K562 (cell line): Measurements from ENCODE around the gene TMEM161B. TPM values are rescaled to one million over a fixed set of nuclear protein-coding genes. Genes with fewer than 3 reads are reported as not detected.

Experiments
- ATAC-seq: fragments of 200-7000 bp; cut with Tn5 transposase; 3 replicates; pipeline ENCODE4 v1.9.1; 2020; ENCODE audit warnings: moderate library complexity
- BruUV-seq: library from RNA; stranded (reverse); fragments of 400-500 nt; replicated peaks from 2 replicates; lab custom pipeline; 2021; lab: Mats Ljungman, UMichigan
- CTCF ChIA-PET: fragments of 300-600 bp; formaldehyde crosslinking; extraction: SDS; loops from one replicate; lab custom pipeline; 2021; ENCODE audit warnings: low intra/inter-chr PET ratio; lab: Yijun Ruan, JAX
- POLR2A ChIA-PET: fragments of 300-600, 350-650 bp; sonication (Branson Sonifier 250); formaldehyde crosslinking; extraction: SDS; loops from one replicate; lab custom pipeline; 2021; ENCODE audit warnings: antibody characterized with exemption, inconsistent platforms; lab: Yijun Ruan, JAX
- DNase-seq, 4 experiments: peaks; one replicate each; pipeline versions ENCODE4 v3.0.0 to v3.0.0-alpha.2; 2011 to 2018; ENCODE audit warnings: low spot score in 3 of 4, mixed read lengths in 3 of 4; ENCODE audit errors: extremely low read depth in 1 of 4
- FAIRE-seq: peaks from 2 replicates; lab custom pipeline; 2011; peaks lifted over from hg19 to GRCh38; lab: Jason Lieb, UNC
- H2AFZ ChIP-seq: 2 replicates; pipeline ENCODE4 v1.6.0; 2011; ENCODE audit warnings: low read depth, low read length, control low read depth, inconsistent platforms
- H3K27ac ChIP-seq: fragments of 200-600 bp; 3 replicates; pipeline ENCODE4 v1.8.0; 2011; ENCODE audit warnings: low read depth, mild to moderate bottlenecking, control low read depth, inconsistent platforms, low read length, moderate library complexity, mixed read lengths; ENCODE audit errors: extremely low read depth
- H3K27me3 ChIP-seq, 2 experiments: fragments of 300-600 bp in 1 of 2; 2 replicates in 1 of 2; 3 replicates in 1 of 2; pipeline versions ENCODE4 v1.6.0 to v1.8.0; 2011; ENCODE audit warnings: inconsistent platforms in 2 of 2, low read length in 2 of 2, mild to moderate bottlenecking in 1 of 2, mixed read lengths in 1 of 2, moderate library complexity in 1 of 2; ENCODE audit not compliant: control insufficient read depth in 2 of 2, insufficient read depth in 2 of 2
- H3K36me3 ChIP-seq: fragments of 300-600 bp; 3 replicates; pipeline ENCODE4 v1.8.0; 2011; ENCODE audit warnings: mild to moderate bottlenecking, low read length, inconsistent platforms; ENCODE audit not compliant: control insufficient read depth, insufficient read depth
- H3K4me1 ChIP-seq, 2 experiments: fragments of 200-600 bp in 1 of 2; replicated peaks in 1 of 2; 2 replicates in 1 of 2; 3 replicates in 1 of 2; pipeline versions ENCODE4 v1.5.1 to v1.8.0; 2011; ENCODE audit warnings: inconsistent platforms in 2 of 2, low read length in 2 of 2, mild to moderate bottlenecking in 1 of 2, mixed read lengths in 1 of 2, moderate library complexity in 1 of 2; ENCODE audit not compliant: control insufficient read depth in 2 of 2, insufficient read depth in 2 of 2
- H3K4me2 ChIP-seq: 2 replicates; pipeline ENCODE4 v1.6.1; 2011; ENCODE audit warnings: low read length, control low read depth, inconsistent platforms, mixed read lengths; ENCODE audit not compliant: insufficient read depth
- H3K4me3 ChIP-seq: fragments of 200-600 bp; sonication (generic), shearing (Covaris generic); 2 replicates; pipeline ENCODE4 v1.5.1; 2016; ENCODE audit warnings: control low read depth, inconsistent platforms
- H3K79me2 ChIP-seq: fragments of 200-600 bp; 3 replicates; pipeline ENCODE4 v1.8.0; 2011; ENCODE audit warnings: low read length, inconsistent platforms; ENCODE audit not compliant: control insufficient read depth, insufficient read depth
- H3K9ac ChIP-seq, 2 experiments: 2 replicates each; pipeline versions ENCODE4 v1.6.0 to v1.6.1; 2011; ENCODE audit warnings: low read depth in 2 of 2, low read length in 2 of 2, control low read depth in 1 of 2, inconsistent platforms in 1 of 2, mild to moderate bottlenecking in 1 of 2, mixed read lengths in 1 of 2; ENCODE audit not compliant: insufficient read depth in 1 of 2
- H3K9me1 ChIP-seq: one replicate; pipeline ENCODE4 v1.6.0; 2011; ENCODE audit warnings: inconsistent platforms, mild to moderate bottlenecking, low read length, moderate library complexity; ENCODE audit not compliant: control insufficient read depth, insufficient read depth
- H3K9me3 ChIP-seq: replicated peaks from 2 replicates; pipeline ENCODE4 v1.5.1; 2011; ENCODE audit warnings: low read depth, low read length, inconsistent platforms; ENCODE audit not compliant: control insufficient read depth, insufficient read depth
- H4K20me1 ChIP-seq: replicated peaks from 2 replicates; pipeline ENCODE4 v1.6.1; 2011; ENCODE audit warnings: low read length, inconsistent platforms, mixed read lengths; ENCODE audit not compliant: control insufficient read depth, insufficient read depth
- C11orf30 ChIP-seq: fragments of 450-650 bp; IDR thresholded peaks from 2 replicates; pipeline ENCODE4 v1.6.1; 2016; ENCODE audit warnings: low read depth, mild to moderate bottlenecking
- CBX2 ChIP-seq: fragments of 200-600 bp; sonication (generic); IDR thresholded peaks from one replicate; pipeline ENCODE4 v1.6.1; 2012; ENCODE audit warnings: mild to moderate bottlenecking, low read length, inconsistent platforms; ENCODE audit not compliant: insufficient read depth, poor library complexity, severe bottlenecking
- CEBPZ ChIP-seq: fragments of 150-350 bp; IDR thresholded peaks from 2 replicates; pipeline ENCODE4 v1.6.1; 2014; ENCODE audit warnings: low read depth, mild to moderate bottlenecking, low read length, borderline replicate concordance
- FOSL1 ChIP-seq: fragments of 200-800 bp; sonication (Bioruptor generic); conservative IDR thresholded peaks from 2 replicates; pipeline ENCODE4 v1.6.1; 2016; ENCODE audit warnings: missing genetic modification characterization, missing compliant biosample characterization
- MAFF ChIP-seq: IDR thresholded peaks from 2 replicates; pipeline ENCODE4 v1.6.1; 2012; ENCODE audit warnings: low read length, improper control_type of control experiment
- MAFG ChIP-seq: fragments of 450-650 bp; conservative IDR thresholded peaks from 2 replicates; pipeline ENCODE4 v1.6.1; 2016; ENCODE audit warnings: missing genetic modification characterization, missing compliant biosample characterization
- MAFK ChIP-seq: IDR thresholded peaks from 2 replicates; pipeline ENCODE4 v1.6.1; 2011; ENCODE audit warnings: low read length, improper control_type of control experiment
- NFE2 ChIP-seq: IDR thresholded peaks from 2 replicates; pipeline ENCODE4 v1.6.1; 2014; ENCODE audit warnings: antibody characterized with exemption, low read depth
- SRSF7 ChIP-seq: fragments of 200-400 bp; formaldehyde crosslinking; optimal IDR thresholded peaks from 2 replicates; pipeline ENCODE3; 2017; ENCODE audit warnings: mild to moderate bottlenecking, low read depth, low read length
- ZMIZ1 ChIP-seq, 2 experiments: fragments of 150-350 bp in 1 of 2; IDR thresholded peaks; 2 replicates each; pipeline ENCODE4 v1.6.1; 2012 to 2016; ENCODE audit warnings: low read depth in 2 of 2, low read length in 2 of 2, mild to moderate bottlenecking in 1 of 2, moderate library complexity in 1 of 2
- ZNF316 ChIP-seq: fragments of 450-650 bp; IDR thresholded peaks from 2 replicates; pipeline ENCODE4 v1.6.1; 2016
- ZNF586 ChIP-seq: fragments of 450-650 bp; formaldehyde crosslinking; conservative IDR thresholded peaks from 2 replicates; pipeline ENCODE4 v1.4.0; 2020; ENCODE audit warnings: mild to moderate bottlenecking, moderate library complexity
- WGBS: fragments of 100-300 bp; shearing (Covaris generic); methylation state at CpG from one replicate; pipeline ENCODE4 v1.1.6; 2016; ENCODE audit warnings: low coverage, mixed read lengths; ENCODE audit not compliant: insufficient coverage; ENCODE audit errors: missing lambda C conversion rate; 5-methylcytosine and 5-hydroxymethylcytosine counted together
- in situ Hi-C: fragments of 300-500 bp; cut with MboI; formaldehyde crosslinking; loops from 4 replicates; pipeline ENCODE4 v1.15.0; 2018; ENCODE audit warnings: inconsistent platforms, mixed read lengths
- intact Hi-C: fragments of 100-400 bp; cut with micrococcal nuclease; formaldehyde crosslinking; loops from 2 replicates; pipeline ENCODE4 v1.14.2; 2022
- polyA plus RNA-seq, 8 experiments: library from polyadenylated mRNA; depleted of rRNA in 4 of 8; stranded (reverse) in 5 of 8; unstranded in 3 of 8; fragments of >200 nt; fragmentation: Nextera tagmentation in 2 of 8; fragmentation: Illumina TruSeq in 1 of 8; extraction: Ambion mirVana in 2 of 8; extraction: Trizol in 1 of 8; gene quantifications; 2 replicates each; pipeline versions ENCODE4 v1.2.1 to v1.2.3, GENCODE V29; 2011 to 2014; ENCODE audit warnings: inconsistent platforms in 1 of 8, missing spikeins in 1 of 8
- total RNA-seq, 7 experiments: library from RNA; depleted of rRNA in 6 of 7; stranded (reverse); fragments of >200 nt in 6 of 7; fragmentation: Illumina TruSeq in 2 of 7; extraction: Trizol in 2 of 7; gene quantifications; 2 replicates each; pipeline versions ENCODE4 v1.2.1 to v1.2.3, GENCODE V29; 2011 to 2021; ENCODE audit warnings: low replicate concordance in 1 of 7
- TF ChIP-seq, protein P1 (sequence below): fragments of 450-650 bp; IDR thresholded peaks from 2 replicates; pipeline ENCODE4 v1.6.1; 2016; ENCODE audit warnings: borderline replicate concordance

The TMEM161B gene
- total and polyA plus RNA-seq, 9 of the 15 experiments (the other 6 are each of a cell fraction or from before 2014, with no cell fraction given), result 18.9 to 57.1 (median 40.6) TPM

GRCh38 chr5:88256037-88256436 is 12.6 kb downstream of the TMEM161B start (continued):
- no peak for TF ChIP-seq FOSL1 (tag)
- no peak for TF ChIP-seq CEBPZ
- no peak for TF ChIP-seq CBX2

- no TSS peak for BruUV-seq
- Histone ChIP-seq H3K79me2 (peaks cover 100% of the 10 kb centered on the region), H3K27me3 (no peaks in the 10 kb centered on the region), H3K4me2 (no peak overlapping the region), H3K9me1 (peaks cover 1% of the 10 kb centered on the region), H2AFZ (no peak overlapping the region), H3K36me3 (peaks cover 24% of the 10 kb centered on the region; the same call in 1 of the 3 replicates), H3K9me3 (no peaks in the 10 kb centered on the region), H3K4me3 (no peak overlapping the region), H3K9ac (no peak overlapping the region), H4K20me1 (peaks cover 18% of the 10 kb centered on the region), H3K27ac (no peak overlapping the region; the same call in 2 of the 3 replicates), H3K4me1 (peaks cover 0 to 13% of the 10 kb centered on the region in 2 experiments; a peak in 4 of 5 replicates)
- POLR2A ChIA-PET, result no interaction called here
- in situ Hi-C loops, result no loop called here
- 100% methylated on average over 1 of the region's 1 CpG for WGBS
- FAIRE-seq (no peak), DNase-seq (no peak), ATAC-seq (no peak)
- CTCF ChIA-PET, result no interaction called here
- peak; percentile 67 for TF ChIP-seq MAFG (tag)
- no peak for TF ChIP-seq ZMIZ1 (IDR thresholded peaks at IDR 0.05; ENCODE audit: low read depth in 2 of 2, low read length in 2 of 2)
- TF ChIP-seq MAFF, result peak; percentile 43; the same call in 1 of the 2 replicates
- TF ChIP-seq, protein P1, sequence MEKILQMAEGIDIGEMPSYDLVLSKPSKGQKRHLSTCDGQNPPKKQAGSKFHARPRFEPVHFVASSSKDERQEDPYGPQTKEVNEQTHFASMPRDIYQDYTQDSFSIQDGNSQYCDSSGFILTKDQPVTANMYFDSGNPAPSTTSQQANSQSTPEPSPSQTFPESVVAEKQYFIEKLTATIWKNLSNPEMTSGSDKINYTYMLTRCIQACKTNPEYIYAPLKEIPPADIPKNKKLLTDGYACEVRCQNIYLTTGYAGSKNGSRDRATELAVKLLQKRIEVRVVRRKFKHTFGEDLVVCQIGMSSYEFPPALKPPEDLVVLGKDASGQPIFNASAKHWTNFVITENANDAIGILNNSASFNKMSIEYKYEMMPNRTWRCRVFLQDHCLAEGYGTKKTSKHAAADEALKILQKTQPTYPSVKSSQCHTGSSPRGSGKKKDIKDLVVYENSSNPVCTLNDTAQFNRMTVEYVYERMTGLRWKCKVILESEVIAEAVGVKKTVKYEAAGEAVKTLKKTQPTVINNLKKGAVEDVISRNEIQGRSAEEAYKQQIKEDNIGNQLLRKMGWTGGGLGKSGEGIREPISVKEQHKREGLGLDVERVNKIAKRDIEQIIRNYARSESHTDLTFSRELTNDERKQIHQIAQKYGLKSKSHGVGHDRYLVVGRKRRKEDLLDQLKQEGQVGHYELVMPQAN, result no peak
- TF ChIP-seq ZNF586, result no peak
- peak; percentile 59 for TF ChIP-seq NFE2
- TF ChIP-seq ZNF316, result peak; percentile 80
- 0 out of 2 replicates have a peak, but pooled peaks have one; percentile 2 for TF ChIP-seq MAFK
- no peak for TF ChIP-seq SRSF7
- TF ChIP-seq C11orf30, result peak; percentile 72
- intact Hi-C loops, result no loop called here
These were observed 14.3 kb downstream of the TMEM161B start for GRCh38 chr5:88254320-88254719.
